Liver (tissue), 9 donors: ENCODE results near the gene YPEL3. TPM values are rescaled to one million over a fixed set of nuclear protein-coding genes. Genes with fewer than 3 reads are reported as not detected.

Experiments used
- DNase-seq: peaks from one replicate; pipeline ENCODE4 v3.0.0-alpha.2; 2017; ENCODE audit warnings: low spot score
- H3K27ac ChIP-seq, 2 donors: one replicate each; pipeline ENCODE4 v1.7.0; 2013; ENCODE audit warnings: inconsistent platforms in 2 of 2, low read length in 2 of 2, control low read depth in 1 of 2, low read depth in 1 of 2, mild to moderate bottlenecking in 1 of 2
- H3K27me3 ChIP-seq, 4 donors: one replicate each; pipeline versions ENCODE4 v1.6.1 to v1.7.0; 2013; ENCODE audit warnings: low read length in 3 of 4, inconsistent platforms in 1 of 4, mild to moderate bottlenecking in 1 of 4, moderate library complexity in 1 of 4; ENCODE audit not compliant: control insufficient read depth in 4 of 4, insufficient read depth in 4 of 4
- H3K36me3 ChIP-seq, 4 donors: one replicate each; pipeline versions ENCODE4 v1.6.1 to v1.7.0; 2013; ENCODE audit warnings: low read length in 3 of 4, mild to moderate bottlenecking in 3 of 4, low read depth in 1 of 4, moderate library complexity in 1 of 4; ENCODE audit not compliant: control insufficient read depth in 4 of 4, insufficient read depth in 3 of 4
- H3K4me1 ChIP-seq, 4 donors: one replicate each; pipeline versions ENCODE4 v1.6.1 to v1.7.0; 2013; ENCODE audit warnings: low read length in 3 of 4, mild to moderate bottlenecking in 3 of 4, moderate library complexity in 1 of 4; ENCODE audit not compliant: control insufficient read depth in 4 of 4, insufficient read depth in 4 of 4
- H3K4me3 ChIP-seq, 3 donors: one replicate each; pipeline versions ENCODE4 v1.6.1 to v1.7.0; 2013; ENCODE audit warnings: low read length in 3 of 3, control low read depth in 1 of 3, low read depth in 1 of 3, mild to moderate bottlenecking in 1 of 3
- H3K9ac ChIP-seq, 2 donors: one replicate each; pipeline ENCODE4 v1.7.0; 2013; ENCODE audit warnings: low read length in 2 of 2, mild to moderate bottlenecking in 2 of 2, moderate library complexity in 2 of 2, control low read depth in 1 of 2, low read depth in 1 of 2
- H3K9me3 ChIP-seq, 4 donors: one replicate each; pipeline versions ENCODE4 v1.6.1 to v1.7.0; 2013; ENCODE audit warnings: low read length in 3 of 4; ENCODE audit not compliant: control insufficient read depth in 4 of 4
- CTCF ChIP-seq: fragments of 150-350 bp; IDR thresholded peaks from 2 replicates; pipeline ENCODE4 v1.5.1; 2017; ENCODE audit warnings: improper control_type of control experiment, low read depth, low read length; ENCODE audit not compliant: missing input control
- EGR1 ChIP-seq, 2 donors: IDR thresholded peaks; 2 replicates each; pipeline ENCODE4 v1.6.1; 2016 to 2018; ENCODE audit warnings: antibody characterized with exemption in 2 of 2, low read depth in 2 of 2
- FOXA1 ChIP-seq: IDR thresholded peaks from 2 replicates; pipeline ENCODE4 v1.6.1; 2016; ENCODE audit warnings: antibody characterized with exemption
- FOXA2 ChIP-seq: IDR thresholded peaks from 2 replicates; pipeline ENCODE4 v1.6.1; 2016; ENCODE audit warnings: antibody characterized with exemption
- GABPA ChIP-seq, 2 donors: IDR thresholded peaks in 1 of 2; conservative IDR thresholded peaks in 1 of 2; 2 replicates each; pipeline ENCODE4 v1.6.1; 2016; ENCODE audit warnings: antibody characterized with exemption in 2 of 2, mild to moderate bottlenecking in 1 of 2, moderate library complexity in 1 of 2
- HNF4A ChIP-seq, 2 donors: conservative IDR thresholded peaks; 2 replicates each; pipeline ENCODE4 v1.6.1; 2016; ENCODE audit warnings: antibody characterized with exemption in 2 of 2, mild to moderate bottlenecking in 2 of 2
- HNF4G ChIP-seq: IDR thresholded peaks from 2 replicates; pipeline ENCODE4 v1.6.1; 2016; ENCODE audit warnings: antibody characterized with exemption
- JUND ChIP-seq, 2 donors: IDR thresholded peaks; 2 replicates each; pipeline ENCODE4 v1.6.1; 2016; ENCODE audit warnings: antibody characterized with exemption in 2 of 2
- NR2F2 ChIP-seq: IDR thresholded peaks from 2 replicates; pipeline ENCODE4 v1.6.1; 2016; ENCODE audit warnings: antibody characterized with exemption
- RAD21 ChIP-seq, 2 donors: IDR thresholded peaks; 2 replicates each; pipeline ENCODE4 v1.6.1; 2016; ENCODE audit warnings: antibody characterized with exemption in 2 of 2, mild to moderate bottlenecking in 2 of 2
- REST ChIP-seq: IDR thresholded peaks from 2 replicates; pipeline ENCODE4 v1.6.1; 2016; ENCODE audit warnings: antibody characterized with exemption, mild to moderate bottlenecking
- RXRA ChIP-seq, 2 donors: IDR thresholded peaks; 2 replicates each; pipeline ENCODE4 v1.6.1; 2017 to 2018; ENCODE audit warnings: antibody characterized with exemption in 2 of 2, mild to moderate bottlenecking in 1 of 2
- SP1 ChIP-seq: IDR thresholded peaks from 2 replicates; pipeline ENCODE4 v1.6.1; 2018; ENCODE audit warnings: antibody characterized with exemption, mild to moderate bottlenecking
- TAF1 ChIP-seq: conservative IDR thresholded peaks from 2 replicates; pipeline ENCODE4 v1.6.1; 2016; ENCODE audit warnings: antibody characterized with exemption, mild to moderate bottlenecking
- YY1 ChIP-seq: IDR thresholded peaks from 2 replicates; pipeline ENCODE4 v1.6.1; 2016; ENCODE audit warnings: antibody characterized with exemption, mild to moderate bottlenecking
- WGBS: extraction: QIAGEN DNeasy Blood & Tissue Kit; methylation state at CpG from one replicate; pipeline ENCODE4 v1.1.7; 2013; 5-methylcytosine and 5-hydroxymethylcytosine counted together
- polyA plus RNA-seq, 2 donors: library from polyadenylated mRNA; stranded (reverse) in 1 of 2; unstranded in 1 of 2; fragments of 200-250 nt in 1 of 2; fragments of >200 nt in 1 of 2; fragmentation: Nextera tagmentation in 1 of 2; extraction: Ambion mirVana in 1 of 2; gene quantifications; one replicate each; pipeline versions ENCODE4 v1.2.1 to v1.2.3, GENCODE V29; 2013 to 2015
- total RNA-seq, 2 donors: library from RNA; depleted of rRNA; stranded (reverse); fragments of >200 nt; gene quantifications; one replicate each; pipeline ENCODE4 v1.2.3, GENCODE V29; 2014
- TF ChIP-seq, protein P1 (sequence below): IDR thresholded peaks from 2 replicates; pipeline ENCODE4 v1.6.1; 2016; ENCODE audit warnings: antibody characterized with exemption
- TF ChIP-seq, protein P2 (sequence below): IDR thresholded peaks from 2 replicates; pipeline ENCODE4 v1.6.1; 2016; ENCODE audit warnings: antibody characterized with exemption
- TF ChIP-seq, protein P3 (sequence below): IDR thresholded peaks from 2 replicates; pipeline ENCODE4 v1.6.1; 2016; ENCODE audit warnings: antibody characterized with exemption
- donor health status: healthy.
- donor health status: healthy.
- donor health status: healthy.
- donor health status: healthy.
- donor health status: healthy.

Gene YPEL3
- total and polyA plus RNA-seq, 4 donors, result 10.5 to 42.7 (median 24.5) TPM

DNA sequence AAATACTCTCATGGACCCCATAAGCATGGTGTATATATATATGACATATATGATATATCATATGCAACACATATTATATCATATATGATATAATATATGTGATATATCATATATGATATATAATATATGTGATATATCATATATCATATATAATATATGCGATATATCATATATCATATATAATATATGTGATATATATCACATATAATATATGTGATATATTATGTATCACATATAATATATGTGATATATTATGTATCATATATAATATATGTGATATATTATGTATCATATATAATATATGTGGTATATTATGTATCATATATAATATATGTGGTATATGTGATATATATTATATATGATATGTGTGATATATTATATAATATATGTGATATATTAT is 48.9 kb upstream of the YPEL3 start:
- Histone ChIP-seq H3K27ac (no peak overlapping the region), H3K4me3 (no peak overlapping the region), H3K9ac (no peak overlapping the region), H3K4me1 (no peaks in the 10 kb centered on the region), H3K36me3 (no peaks in the 10 kb centered on the region), H3K9me3 (no peaks in the 10 kb centered on the region), H3K27me3 (no peaks in the 10 kb centered on the region)
- TF ChIP-seq, protein P1, sequence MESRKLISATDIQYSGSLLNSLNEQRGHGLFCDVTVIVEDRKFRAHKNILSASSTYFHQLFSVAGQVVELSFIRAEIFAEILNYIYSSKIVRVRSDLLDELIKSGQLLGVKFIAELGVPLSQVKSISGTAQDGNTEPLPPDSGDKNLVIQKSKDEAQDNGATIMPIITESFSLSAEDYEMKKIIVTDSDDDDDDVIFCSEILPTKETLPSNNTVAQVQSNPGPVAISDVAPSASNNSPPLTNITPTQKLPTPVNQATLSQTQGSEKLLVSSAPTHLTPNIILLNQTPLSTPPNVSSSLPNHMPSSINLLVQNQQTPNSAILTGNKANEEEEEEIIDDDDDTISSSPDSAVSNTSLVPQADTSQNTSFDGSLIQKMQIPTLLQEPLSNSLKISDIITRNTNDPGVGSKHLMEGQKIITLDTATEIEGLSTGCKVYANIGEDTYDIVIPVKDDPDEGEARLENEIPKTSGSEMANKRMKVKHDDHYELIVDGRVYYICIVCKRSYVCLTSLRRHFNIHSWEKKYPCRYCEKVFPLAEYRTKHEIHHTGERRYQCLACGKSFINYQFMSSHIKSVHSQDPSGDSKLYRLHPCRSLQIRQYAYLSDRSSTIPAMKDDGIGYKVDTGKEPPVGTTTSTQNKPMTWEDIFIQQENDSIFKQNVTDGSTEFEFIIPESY, result no peak
- no peak for TF ChIP-seq EGR1 (IDR thresholded peaks at IDR 0.05; ENCODE audit: low read depth in 2 of 2)
- no peak for TF ChIP-seq YY1
- TF ChIP-seq, protein P2, sequence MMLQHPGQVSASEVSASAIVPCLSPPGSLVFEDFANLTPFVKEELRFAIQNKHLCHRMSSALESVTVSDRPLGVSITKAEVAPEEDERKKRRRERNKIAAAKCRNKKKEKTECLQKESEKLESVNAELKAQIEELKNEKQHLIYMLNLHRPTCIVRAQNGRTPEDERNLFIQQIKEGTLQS, result no peak
- no peak for TF ChIP-seq HNF4A (conservative IDR thresholded peaks at IDR 0.05)
- TF ChIP-seq NR2F2, result no peak
- no peak for TF ChIP-seq JUND (IDR thresholded peaks at IDR 0.05)
- no peak for TF ChIP-seq RAD21 (IDR thresholded peaks at IDR 0.05)
- TF ChIP-seq TAF1, result no peak
- TF ChIP-seq FOXA1, result no peak
- TF ChIP-seq, protein P3, sequence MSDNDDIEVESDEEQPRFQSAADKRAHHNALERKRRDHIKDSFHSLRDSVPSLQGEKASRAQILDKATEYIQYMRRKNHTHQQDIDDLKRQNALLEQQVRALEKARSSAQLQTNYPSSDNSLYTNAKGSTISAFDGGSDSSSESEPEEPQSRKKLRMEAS, result no peak
- no peak for TF ChIP-seq RXRA (IDR thresholded peaks at IDR 0.05)
- no peak for TF ChIP-seq GABPA (IDR thresholded peaks at IDR 0.05 in 1 of 2, conservative IDR thresholded peaks at IDR 0.05 in 1 of 2)
- TF ChIP-seq FOXA2, result no peak
- TF ChIP-seq REST, result no peak
- no peak for TF ChIP-seq SP1
- TF ChIP-seq HNF4G, result no peak
- TF ChIP-seq CTCF, result no peak
- no peak for DNase-seq
- WGBS, result 4% methylated on average over 1 of the region's 1 CpG

GRCh38 chr16:30144017-30144416 is 48.0 kb upstream of the YPEL3 start:
- H3K9ac ChIP-seq, result no peak overlapping the region
- no peak overlapping the region for H3K27ac ChIP-seq
- H3K4me1 ChIP-seq, result no peaks in the 10 kb centered on the region
- H3K36me3 ChIP-seq, result no peaks in the 10 kb centered on the region
- H3K27me3 ChIP-seq, result no peaks in the 10 kb centered on the region
- H3K9me3 ChIP-seq, result no peaks in the 10 kb centered on the region
- H3K4me3 ChIP-seq, result no peak overlapping the region
- TF ChIP-seq SP1 (no peak), TAF1 (no peak), RXRA (IDR thresholded peaks at IDR 0.05) (no peak), EGR1 (IDR thresholded peaks at IDR 0.05; ENCODE audit: low read depth in 2 of 2) (no peak)
- no peak for DNase-seq
